ENCODE data around the gene PPP2R5C.

PPP2R5C gene

DNA sequence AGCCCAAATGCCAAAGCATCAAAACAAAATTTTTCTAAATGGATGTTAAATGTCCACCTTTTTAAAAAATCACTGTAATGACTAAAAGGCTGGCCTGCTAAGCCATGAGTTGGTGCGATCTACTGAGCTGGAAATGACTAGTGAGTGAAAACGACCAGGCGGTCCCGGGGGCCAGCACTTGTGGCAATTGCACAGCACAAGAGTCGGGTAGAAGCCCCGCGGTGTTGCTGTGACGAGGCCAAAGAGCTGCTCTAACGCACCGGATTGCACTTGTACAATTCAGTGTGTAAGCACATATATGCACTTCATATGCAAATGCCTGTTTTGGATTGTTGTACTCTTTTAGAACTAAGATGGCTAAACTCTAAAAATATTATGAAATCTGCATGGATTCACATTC, 138.7 kb downstream of the PPP2R5C start:
- ATAC-seq (no peak), DNase-seq (no peak)
- Mint-ChIP-seq H3K27me3 (no peaks in the 10 kb centered on the region), H3K9me3 (no peaks in the 10 kb centered on the region), H3K4me3 (no peak overlapping the region), H3K27ac (no peak overlapping the region), H3K4me1 (no peaks in the 10 kb centered on the region), H3K36me3 (ENCODE audit: low read depth) (peaks cover 47% of the 10 kb centered on the region)

DNA sequence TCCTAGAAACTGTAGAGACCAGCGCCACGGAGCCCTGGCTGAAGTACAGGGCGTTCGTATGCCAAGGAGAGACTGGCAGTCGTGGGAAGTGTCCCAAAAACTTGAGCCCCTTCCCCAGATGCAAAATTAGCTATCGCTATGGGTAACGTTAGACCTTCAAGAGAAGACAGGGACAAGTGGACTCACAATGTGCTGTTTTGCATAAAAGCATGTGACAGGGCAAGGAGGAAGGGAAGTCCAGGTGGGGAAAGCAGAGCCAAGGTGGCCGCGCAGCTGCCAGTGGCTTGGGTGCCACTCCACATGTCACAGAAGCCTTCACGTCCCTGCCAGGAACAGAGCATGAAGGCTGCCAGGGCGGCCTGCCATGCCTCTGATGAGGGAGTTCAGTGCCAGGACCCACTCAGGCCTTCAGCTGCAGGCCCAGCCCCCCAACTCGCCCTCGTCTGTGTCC, 141.6 kb downstream of the PPP2R5C start:
- no peaks in the 10 kb centered on the region for H3K4me1 Mint-ChIP-seq
- no peak overlapping the region for H3K27ac Mint-ChIP-seq
- H3K36me3 Mint-ChIP-seq (ENCODE audit: low read depth), result peaks cover 45% of the 10 kb centered on the region
- no peak overlapping the region for H3K4me3 Mint-ChIP-seq
- H3K27me3 Mint-ChIP-seq, result no peaks in the 10 kb centered on the region
- ATAC-seq, result no peak
- no peaks in the 10 kb centered on the region for H3K9me3 Mint-ChIP-seq
- no peak for DNase-seq

- Mint-ChIP-seq H3K4me1 (no peaks in the 10 kb centered on the region), H3K27ac (no peak overlapping the region), H3K36me3 (ENCODE audit: low read depth) (peaks cover 47% of the 10 kb centered on the region), H3K9me3 (no peaks in the 10 kb centered on the region), H3K4me3 (no peak overlapping the region), H3K27me3 (no peaks in the 10 kb centered on the region)
- ATAC-seq (no peak), DNase-seq (no peak)
Observed at GRCh38 chr14:101905614-101906013, 144.1 kb downstream of the PPP2R5C start.

GRCh38 chr14:101906645-101907044, 145.1 kb downstream of the PPP2R5C start:
- no peaks in the 10 kb centered on the region for H3K27me3 Mint-ChIP-seq

GRCh38 chr14:101907619-101908018, 146.1 kb downstream of the PPP2R5C start:
- Mint-ChIP-seq H3K4me3 (no peak overlapping the region), H3K36me3 (ENCODE audit: low read depth) (peaks cover 40% of the 10 kb centered on the region), H3K9me3 (no peaks in the 10 kb centered on the region), H3K4me1 (no peaks in the 10 kb centered on the region), H3K27ac (no peak overlapping the region), H3K27me3 (no peaks in the 10 kb centered on the region)
- ATAC-seq (no peak), DNase-seq (no peak)

More at GRCh38 chr14:101906645-101907044, 145.1 kb downstream of the PPP2R5C start:
- H3K4me3 Mint-ChIP-seq, result no peak overlapping the region
- ATAC-seq (no peak), DNase-seq (no peak)
- no peaks in the 10 kb centered on the region for H3K4me1 Mint-ChIP-seq
- H3K27ac Mint-ChIP-seq, result no peak overlapping the region
- H3K36me3 Mint-ChIP-seq (ENCODE audit: low read depth), result peaks cover 43% of the 10 kb centered on the region
- H3K9me3 Mint-ChIP-seq, result no peaks in the 10 kb centered on the region

GRCh38 chr14:101908795-101909194, 147.3 kb downstream of the PPP2R5C start:
- Mint-ChIP-seq H3K4me3 (no peak overlapping the region), H3K4me1 (no peaks in the 10 kb centered on the region), H3K27me3 (no peaks in the 10 kb centered on the region), H3K36me3 (ENCODE audit: low read depth) (peaks cover 37% of the 10 kb centered on the region), H3K27ac (no peak overlapping the region), H3K9me3 (no peaks in the 10 kb centered on the region)
- DNase-seq, result no peak
- no peak for ATAC-seq

DNA sequence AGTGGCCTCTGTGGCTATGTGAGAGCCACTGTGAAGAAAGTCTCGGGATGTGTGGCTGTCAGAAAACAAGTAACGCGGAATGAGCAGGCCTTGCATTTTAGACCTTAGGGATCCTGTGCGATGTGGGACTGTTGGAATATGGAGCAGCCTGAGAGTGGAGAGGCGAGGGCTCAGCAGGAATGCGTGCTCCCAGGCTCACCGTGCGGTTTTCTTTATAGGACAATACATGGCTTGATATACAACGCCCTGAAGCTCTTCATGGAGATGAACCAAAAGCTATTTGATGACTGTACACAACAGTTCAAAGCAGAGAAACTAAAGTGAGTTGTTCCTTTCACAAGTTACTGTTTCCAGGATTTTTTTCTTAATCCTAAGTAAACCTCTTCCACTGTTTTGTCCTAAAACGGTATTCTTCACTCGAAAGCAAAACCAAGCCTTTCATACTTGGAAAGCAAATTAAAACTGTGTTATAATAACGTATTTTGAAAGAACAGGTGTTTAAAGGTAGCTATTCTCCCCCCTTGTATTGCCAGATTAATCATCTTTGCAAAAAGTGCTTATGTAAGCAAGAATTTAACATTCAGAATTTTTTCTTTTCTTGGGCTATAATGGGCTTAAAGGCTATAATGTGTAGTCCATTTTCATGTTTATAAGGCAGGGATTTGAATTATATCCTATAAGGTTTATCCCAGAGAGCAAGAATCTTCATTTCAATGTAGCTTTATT, 148.0 kb downstream of the PPP2R5C start:
- peaks cover 39% of the 10 kb centered on the region for H3K36me3 Mint-ChIP-seq (ENCODE audit: low read depth)
- DNase-seq (no peak), ATAC-seq (no peak)
- no peaks in the 10 kb centered on the region for H3K9me3 Mint-ChIP-seq
- H3K4me1 Mint-ChIP-seq, result no peaks in the 10 kb centered on the region
- no peaks in the 10 kb centered on the region for H3K27me3 Mint-ChIP-seq
- H3K27ac Mint-ChIP-seq, result no peak overlapping the region
- H3K4me3 Mint-ChIP-seq, result no peak overlapping the region

GRCh38 chr14:101912841-101913240, 151.3 kb downstream of the PPP2R5C start:
- Mint-ChIP-seq H3K27me3 (no peaks in the 10 kb centered on the region), H3K9me3 (no peaks in the 10 kb centered on the region), H3K4me1 (no peaks in the 10 kb centered on the region), H3K4me3 (no peak overlapping the region), H3K36me3 (ENCODE audit: low read depth) (peaks cover 26% of the 10 kb centered on the region), H3K27ac (no peak overlapping the region)
- no peak for DNase-seq
- ATAC-seq, result no peak

DNA sequence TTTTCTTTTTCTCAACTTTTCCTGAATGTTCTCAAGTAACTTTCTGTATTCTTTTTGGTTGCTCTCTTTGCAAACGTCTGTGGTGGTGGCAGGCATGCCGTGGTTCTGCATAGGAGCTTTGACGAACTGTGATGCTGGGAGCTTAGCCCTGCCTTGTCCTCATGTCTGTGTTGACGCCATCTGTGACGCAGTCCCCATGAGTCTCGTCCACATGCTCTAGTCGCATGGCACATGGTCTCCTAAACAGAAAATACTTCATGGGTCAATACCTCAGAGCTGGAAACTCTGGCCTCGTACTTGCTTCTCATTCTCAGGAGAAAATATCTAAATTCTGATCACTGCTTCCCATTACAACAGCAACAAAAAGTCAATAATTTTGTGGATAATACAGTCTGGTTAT, 152.6 kb downstream of the PPP2R5C start:
- H3K36me3 Mint-ChIP-seq (ENCODE audit: low read depth), result peaks cover 25% of the 10 kb centered on the region
- no peak overlapping the region for H3K4me3 Mint-ChIP-seq
- ATAC-seq (no peak), DNase-seq (no peak)
- no peaks in the 10 kb centered on the region for H3K4me1 Mint-ChIP-seq
- H3K27ac Mint-ChIP-seq, result peak overlapping the region; percentile 36
- H3K27me3 Mint-ChIP-seq, result no peaks in the 10 kb centered on the region
- no peaks in the 10 kb centered on the region for H3K9me3 Mint-ChIP-seq

DNA sequence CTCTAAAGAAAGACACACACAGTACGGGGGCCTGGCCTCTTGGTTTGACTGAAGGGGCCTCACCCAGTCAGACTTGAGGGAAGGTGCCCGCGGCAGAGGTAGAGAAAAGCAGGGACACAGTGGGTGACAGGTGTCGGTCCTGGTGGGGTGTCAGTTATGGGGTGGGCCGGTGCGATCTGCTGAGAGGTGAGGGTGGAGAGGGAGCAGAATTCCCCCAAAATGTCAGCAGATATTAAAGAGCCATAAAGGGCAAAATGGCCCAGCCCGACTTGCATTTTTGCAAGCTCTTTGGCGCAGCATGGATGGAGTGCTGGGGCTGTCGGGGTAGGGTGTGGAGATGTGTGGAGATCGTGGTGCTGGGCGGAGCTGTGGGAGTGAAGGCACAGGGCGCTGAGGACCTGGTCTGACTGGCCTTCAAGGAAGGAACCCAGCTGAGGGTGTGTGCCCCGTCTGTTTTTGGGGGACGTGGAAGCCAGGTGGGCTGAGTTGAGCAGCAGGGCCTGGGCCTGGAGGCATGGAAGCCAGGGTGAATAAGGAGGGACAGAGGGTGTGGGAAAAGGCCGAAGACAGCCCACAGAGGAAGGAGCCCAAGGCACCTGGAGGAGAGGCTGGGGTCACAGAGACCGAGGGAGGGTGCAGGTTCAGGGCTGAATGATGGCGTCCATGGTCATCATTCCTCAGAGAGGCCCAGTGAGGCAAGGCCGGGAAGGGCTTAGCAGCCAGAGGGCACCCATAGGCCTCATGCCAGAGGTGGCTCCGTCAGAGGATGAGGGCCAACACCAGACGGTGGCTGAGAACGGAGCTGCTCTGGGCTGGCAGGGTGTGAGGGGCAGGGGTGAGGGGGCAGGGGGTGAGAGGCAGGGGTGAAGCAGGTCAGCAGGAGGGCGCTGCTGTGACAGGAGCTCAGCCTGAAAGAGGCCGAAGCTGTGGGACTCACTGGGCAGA, 154.6 kb downstream of the PPP2R5C start:
- Mint-ChIP-seq H3K27ac (peak overlapping the region; percentile 30), H3K9me3 (no peaks in the 10 kb centered on the region), H3K27me3 (no peaks in the 10 kb centered on the region), H3K4me1 (no peaks in the 10 kb centered on the region), H3K36me3 (ENCODE audit: low read depth) (peaks cover 14% of the 10 kb centered on the region), H3K4me3 (no peak overlapping the region)
- no peak for DNase-seq
- ATAC-seq, result no peak

DNA sequence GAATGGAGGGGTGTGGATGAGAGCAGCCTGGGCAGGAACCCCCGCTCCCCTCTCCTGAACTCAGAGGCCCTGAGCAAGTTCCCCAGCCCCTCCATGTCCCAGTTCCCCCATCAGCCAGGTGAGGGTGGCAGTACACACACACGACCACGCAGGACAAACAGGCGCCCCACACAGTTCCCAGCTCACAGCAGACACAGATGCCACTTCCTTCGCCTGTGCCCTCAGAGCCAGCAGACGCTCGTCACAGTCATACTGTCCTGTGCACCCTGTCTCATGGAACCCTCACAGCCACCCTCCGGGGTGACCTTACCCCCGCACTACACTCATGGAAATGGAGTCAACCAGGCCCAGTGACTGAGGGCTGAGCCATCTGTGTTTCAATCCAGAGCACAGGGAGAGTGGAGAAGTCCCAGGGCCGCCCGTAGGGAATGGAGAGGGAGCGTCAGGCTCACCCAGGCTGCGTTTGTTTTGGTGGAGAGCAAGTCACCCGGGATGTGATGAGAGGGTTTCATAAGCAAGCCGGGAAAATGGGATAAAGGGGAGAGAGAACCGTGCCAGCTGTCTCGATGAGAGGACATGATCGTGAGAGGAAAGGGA, 155.4 kb downstream of the PPP2R5C start:
- ATAC-seq (peak; percentile 24), DNase-seq (no peak)
- Mint-ChIP-seq H3K4me3 (no peak overlapping the region), H3K27me3 (no peaks in the 10 kb centered on the region), H3K36me3 (ENCODE audit: low read depth) (peaks cover 17% of the 10 kb centered on the region), H3K4me1 (no peaks in the 10 kb centered on the region), H3K27ac (peak overlapping the region; percentile 61), H3K9me3 (no peaks in the 10 kb centered on the region)

- Mint-ChIP-seq H3K9me3 (no peaks in the 10 kb centered on the region), H3K27ac (peak overlapping the region; percentile 61), H3K36me3 (ENCODE audit: low read depth) (peaks cover 14% of the 10 kb centered on the region), H3K4me1 (no peaks in the 10 kb centered on the region), H3K27me3 (no peaks in the 10 kb centered on the region), H3K4me3 (no peak overlapping the region)
- ATAC-seq, result no peak
- DNase-seq, result no peak
Observed at GRCh38 chr14:101917413-101918017, 156.0 kb downstream of the PPP2R5C start.

- ATAC-seq, result no peak
Observed at GRCh38 chr14:101918065-101918989, 156.8 kb downstream of the PPP2R5C start.

More at GRCh38 chr14:101918065-101918989, 156.8 kb downstream of the PPP2R5C start:
- Mint-ChIP-seq H3K36me3 (ENCODE audit: low read depth) (peaks cover 16% of the 10 kb centered on the region), H3K27me3 (no peaks in the 10 kb centered on the region), H3K9me3 (no peaks in the 10 kb centered on the region), H3K27ac (no peak overlapping the region), H3K4me3 (no peak overlapping the region), H3K4me1 (no peaks in the 10 kb centered on the region)
- no peak for DNase-seq
